ENCODE measurements around the gene KRTAP12-1. TPM values are rescaled to one million over a fixed set of nuclear protein-coding genes. Genes with fewer than 3 reads are reported as not detected.

KRTAP12-1 gene
- polyA plus RNA-seq, 3 donors = not detected

GRCh38 chr21:44700101-44701022 is 18.4 kb upstream of the KRTAP12-1 start:
- DNase-seq = no peak
- no peak for TF ChIP-seq CTCF (IDR thresholded peaks at IDR 0.05)
- intact Hi-C loops (cut with micrococcal nuclease) = no loop called here
- no peaks in the 10 kb centered on the region for H3K4me1 Mint-ChIP-seq
- H3K9me3 Mint-ChIP-seq = peaks cover 0 to 13% (median 7%) of the 10 kb centered on the region in 7 donors
- Histone ChIP-seq H2AFZ (ENCODE audit: insufficient read depth, low read depth, low read length, poor library complexity, severe bottlenecking) (no peak overlapping the region), H3K9ac (ENCODE audit: insufficient read depth, low read length, poor library complexity, severe bottlenecking) (no peak overlapping the region), H3K4me3 (replicated peaks in 1 of 3; ENCODE audit: low read depth in 2 of 3, low read length in 3 of 3) (no peak overlapping the region), H3K27ac (ENCODE audit: low read depth in 1 of 2, low read length in 2 of 2) (no peak overlapping the region), H3K27me3 (ENCODE audit: control insufficient read depth in 2 of 2, insufficient read depth in 2 of 2, low read length in 2 of 2) (peaks cover 4 to 56% of the 10 kb centered on the region in 2 donors), H3K4me2 (replicated peaks; ENCODE audit: extremely low read depth, low read length, poor library complexity, severe bottlenecking) (no peak overlapping the region), H3K4me1 (ENCODE audit: control insufficient read depth in 1 of 2, insufficient read depth in 2 of 2, low read length in 2 of 2) (no peaks in the 10 kb centered on the region), H3K36me3 (replicated peaks in 1 of 2; ENCODE audit: control insufficient read depth in 1 of 2, insufficient read depth in 2 of 2, low read length in 2 of 2) (no peaks in the 10 kb centered on the region), H3K9me3 (replicated peaks in 1 of 2; ENCODE audit: control insufficient read depth in 1 of 2, insufficient read depth in 1 of 2, low read length in 2 of 2) (no peaks in the 10 kb centered on the region), H3K79me2 (ENCODE audit: insufficient read depth, low read length) (no peaks in the 10 kb centered on the region), H4K20me1 (ENCODE audit: insufficient read depth, low read length) (no peaks in the 10 kb centered on the region)
- 62% methylated on average over 12 of the region's 21 CpGs for WGBS (ENCODE audit: insufficient coverage)
- H3K27me3 Mint-ChIP-seq (ENCODE audit: low read depth in 3 of 3) = peaks cover 67 to 97% (median 70%) of the 10 kb centered on the region in 3 donors
- peak overlapping the region in 1 of 2 donors; percentile 69 for H3K4me3 Mint-ChIP-seq
- no peaks in the 10 kb centered on the region for H3K36me3 Mint-ChIP-seq
- no peak overlapping the region for H3K27ac Mint-ChIP-seq

- H4K20me1 ChIP-seq (ENCODE audit: insufficient read depth, low read length) = no peaks in the 10 kb centered on the region
- H3K4me3 ChIP-seq (replicated peaks in 1 of 3; ENCODE audit: low read depth in 2 of 3, low read length in 3 of 3) = no peak overlapping the region
- Mint-ChIP-seq H3K4me3 (peak overlapping the region in 1 of 2 donors; percentile 69), H3K36me3 (no peaks in the 10 kb centered on the region), H3K4me1 (no peaks in the 10 kb centered on the region), H3K9me3 (peaks cover 0 to 6% (median 2%) of the 10 kb centered on the region in 7 donors), H3K27ac (no peak overlapping the region), H3K27me3 (ENCODE audit: low read depth in 3 of 3) (peaks cover 62 to 94% (median 63%) of the 10 kb centered on the region in 3 donors)
- no peak for DNase-seq
- peaks cover 3 to 55% of the 10 kb centered on the region in 2 donors for H3K27me3 ChIP-seq (ENCODE audit: control insufficient read depth in 2 of 2, insufficient read depth in 2 of 2, low read length in 2 of 2)
- no peaks in the 10 kb centered on the region for H3K4me1 ChIP-seq (ENCODE audit: control insufficient read depth in 1 of 2, insufficient read depth in 2 of 2, low read length in 2 of 2)
- H3K9ac ChIP-seq (ENCODE audit: insufficient read depth, low read length, poor library complexity, severe bottlenecking) = no peak overlapping the region
- no peaks in the 10 kb centered on the region for H3K36me3 ChIP-seq (replicated peaks in 1 of 2; ENCODE audit: control insufficient read depth in 1 of 2, insufficient read depth in 2 of 2, low read length in 2 of 2)
- 47% methylated on average over 16 of the region's 17 CpGs for WGBS (ENCODE audit: insufficient coverage)
- no peak overlapping the region for H3K4me2 ChIP-seq (replicated peaks; ENCODE audit: extremely low read depth, low read length, poor library complexity, severe bottlenecking)
- TF ChIP-seq CTCF (IDR thresholded peaks at IDR 0.05) = no peak
- intact Hi-C loops (cut with micrococcal nuclease) = no loop called here
- H3K9me3 ChIP-seq (replicated peaks in 1 of 2; ENCODE audit: control insufficient read depth in 1 of 2, insufficient read depth in 1 of 2, low read length in 2 of 2) = no peaks in the 10 kb centered on the region
- no peaks in the 10 kb centered on the region for H3K79me2 ChIP-seq (ENCODE audit: insufficient read depth, low read length)
- H3K27ac ChIP-seq (ENCODE audit: low read depth in 1 of 2, low read length in 2 of 2) = no peak overlapping the region
- H2AFZ ChIP-seq (ENCODE audit: insufficient read depth, low read depth, low read length, poor library complexity, severe bottlenecking) = no peak overlapping the region
These were observed 17.6 kb upstream of the KRTAP12-1 start for GRCh38 chr21:44699502-44700001.

All from CD14-positive monocyte (primary cell).